DOHH2 (cell line): Measurements from ENCODE around the gene POLR3C.
A peak's percentile ranks its signal among the peaks of the same experiment; 100 is the strongest.

Source experiments
- H3F3A ChIP-seq: fragments of 200-600 bp; sonication (generic), shearing (Covaris generic); 2 replicates; pipeline ENCODE4 v1.6.0; 2016; ENCODE audit warnings: antibody characterized with exemption, mild to moderate bottlenecking; ENCODE audit not compliant: control insufficient read depth, insufficient read depth
- H3K27ac ChIP-seq: fragments of 200-600 bp; sonication (generic); 2 replicates; pipeline ENCODE4 v1.5.1; 2014; ENCODE audit warnings: low read depth, mild to moderate bottlenecking, low read length, moderate library complexity
- H3K27me3 ChIP-seq: fragments of 200-600 bp; sonication (generic); 2 replicates; pipeline ENCODE4 v1.6.1; 2014; ENCODE audit warnings: mild to moderate bottlenecking, low read length, mixed read lengths; ENCODE audit not compliant: control insufficient read depth
- H3K36me3 ChIP-seq: fragments of 200-600 bp; sonication (generic); 2 replicates; pipeline ENCODE4 v1.6.1; 2014; ENCODE audit warnings: mild to moderate bottlenecking, low read length, moderate library complexity, mixed read lengths; ENCODE audit not compliant: control insufficient read depth
- H3K4me1 ChIP-seq: fragments of 200-600 bp; sonication (generic); 2 replicates; pipeline ENCODE4 v1.6.1; 2014; ENCODE audit warnings: mild to moderate bottlenecking, low read length, mixed read lengths; ENCODE audit not compliant: control insufficient read depth
- H3K4me2 ChIP-seq: fragments of 200-600 bp; sonication (generic); 2 replicates; pipeline ENCODE4 v1.6.0; 2014; ENCODE audit warnings: mild to moderate bottlenecking, low read length, moderate library complexity
- H3K4me3 ChIP-seq: fragments of 200-600 bp; sonication (generic); 2 replicates; pipeline ENCODE4 v1.5.1; 2014; ENCODE audit warnings: mild to moderate bottlenecking, low read length, mixed read lengths
- H3K79me2 ChIP-seq: fragments of 200-600 bp; sonication (generic); 2 replicates; pipeline ENCODE4 v1.6.1; 2014; ENCODE audit warnings: mild to moderate bottlenecking, low read length, mixed read lengths; ENCODE audit not compliant: control insufficient read depth
- H3K9me2 ChIP-seq: fragments of 200-600 bp; sonication (generic); replicated peaks from 2 replicates; pipeline ENCODE4 v1.6.1; 2014; ENCODE audit warnings: mild to moderate bottlenecking, low read length, mixed read lengths; ENCODE audit not compliant: control insufficient read depth
- H3K9me3 ChIP-seq: fragments of 200-600 bp; sonication (generic); 2 replicates; pipeline ENCODE4 v1.6.1; 2014; ENCODE audit warnings: antibody characterized with exemption, low read length, mixed read lengths; ENCODE audit not compliant: control insufficient read depth, insufficient read depth
- H4K20me1 ChIP-seq: fragments of 200-600 bp; sonication (generic); 2 replicates; pipeline ENCODE4 v1.6.0; 2014; ENCODE audit warnings: low read depth, mild to moderate bottlenecking, antibody characterized with exemption, low read length, moderate library complexity; ENCODE audit not compliant: control insufficient read depth, insufficient read depth
- EZH2phosphoT487 ChIP-seq: fragments of 200-600 bp; sonication (generic); IDR thresholded peaks from 2 replicates; pipeline ENCODE4 v1.6.1; 2017; ENCODE audit warnings: borderline replicate concordance, mild to moderate bottlenecking, antibody characterized with exemption, low read length, moderate library complexity, mixed read lengths
- TF ChIP-seq, protein P1 (sequence below): fragments of 200-600 bp; sonication (generic); IDR thresholded peaks from one replicate; pipeline ENCODE4 v1.5.1; 2014; ENCODE audit warnings: antibody characterized with exemption, mild to moderate bottlenecking, low read depth, low read length; ENCODE audit not compliant: poor library complexity, severe bottlenecking

The POLR3C gene

DNA sequence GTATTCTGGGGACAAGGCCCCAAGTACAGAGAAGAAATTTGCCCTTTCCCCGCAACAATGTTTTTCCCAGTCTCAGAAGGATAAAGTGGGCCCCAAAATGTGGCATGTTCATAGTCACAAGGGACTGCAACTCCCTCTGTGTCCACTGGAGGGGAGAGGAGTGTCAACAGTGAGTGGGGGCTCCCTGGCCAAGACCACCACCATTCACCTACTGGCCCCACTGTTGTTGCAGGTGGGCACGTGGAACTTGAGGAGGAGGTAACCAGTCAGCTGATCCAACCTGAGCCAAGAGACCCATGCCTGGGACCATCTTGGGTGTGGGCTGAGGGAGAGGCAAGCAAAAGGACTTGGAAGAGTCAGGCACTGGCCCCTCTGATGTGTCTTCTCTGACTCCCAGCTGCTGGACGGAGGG is 22.2 kb downstream of the POLR3C start:
- Histone ChIP-seq H3K36me3 (peaks cover 39% of the 10 kb centered on the region), H3K27ac (peak overlapping the region; percentile 84)
- TF ChIP-seq, protein P1, sequence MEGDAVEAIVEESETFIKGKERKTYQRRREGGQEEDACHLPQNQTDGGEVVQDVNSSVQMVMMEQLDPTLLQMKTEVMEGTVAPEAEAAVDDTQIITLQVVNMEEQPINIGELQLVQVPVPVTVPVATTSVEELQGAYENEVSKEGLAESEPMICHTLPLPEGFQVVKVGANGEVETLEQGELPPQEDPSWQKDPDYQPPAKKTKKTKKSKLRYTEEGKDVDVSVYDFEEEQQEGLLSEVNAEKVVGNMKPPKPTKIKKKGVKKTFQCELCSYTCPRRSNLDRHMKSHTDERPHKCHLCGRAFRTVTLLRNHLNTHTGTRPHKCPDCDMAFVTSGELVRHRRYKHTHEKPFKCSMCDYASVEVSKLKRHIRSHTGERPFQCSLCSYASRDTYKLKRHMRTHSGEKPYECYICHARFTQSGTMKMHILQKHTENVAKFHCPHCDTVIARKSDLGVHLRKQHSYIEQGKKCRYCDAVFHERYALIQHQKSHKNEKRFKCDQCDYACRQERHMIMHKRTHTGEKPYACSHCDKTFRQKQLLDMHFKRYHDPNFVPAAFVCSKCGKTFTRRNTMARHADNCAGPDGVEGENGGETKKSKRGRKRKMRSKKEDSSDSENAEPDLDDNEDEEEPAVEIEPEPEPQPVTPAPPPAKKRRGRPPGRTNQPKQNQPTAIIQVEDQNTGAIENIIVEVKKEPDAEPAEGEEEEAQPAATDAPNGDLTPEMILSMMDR = peak; percentile 68
- no peak for TF ChIP-seq EZH2phosphoT487

DNA sequence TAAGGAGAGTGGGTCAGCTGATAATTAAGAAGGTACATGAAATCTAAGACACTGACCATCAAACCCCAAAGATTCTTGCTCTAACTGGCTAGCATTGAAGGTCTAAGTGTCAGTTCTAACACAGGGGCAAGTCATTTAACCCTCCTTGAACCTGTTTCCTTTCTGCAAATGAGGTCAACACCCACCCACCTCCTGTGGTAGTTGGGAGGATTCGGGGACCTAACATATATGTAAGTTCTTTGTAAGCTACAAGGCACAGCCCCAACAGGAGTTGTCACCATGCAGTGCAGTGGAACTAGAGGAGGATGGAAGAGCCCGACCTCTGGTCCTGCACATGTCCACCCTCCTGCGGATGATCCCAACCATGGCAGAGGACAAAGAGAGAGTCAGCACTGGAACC is 23.8 kb downstream of the POLR3C start:
- H3K27me3 ChIP-seq = no peaks in the 10 kb centered on the region
- peaks cover 23% of the 10 kb centered on the region for H3F3A ChIP-seq

More for the DNA sequence above, 22.2 kb downstream of the POLR3C start:
- H3K4me1 ChIP-seq = peaks cover 30% of the 10 kb centered on the region
- H3K27me3 ChIP-seq = no peaks in the 10 kb centered on the region
- no peaks in the 10 kb centered on the region for H3K79me2 ChIP-seq
- H3K9me2 ChIP-seq = no peaks in the 10 kb centered on the region
- no peaks in the 10 kb centered on the region for H4K20me1 ChIP-seq
- peaks cover 30% of the 10 kb centered on the region for H3F3A ChIP-seq
- peak overlapping the region; percentile 90 for H3K4me3 ChIP-seq
- H3K9me3 ChIP-seq = no peaks in the 10 kb centered on the region
- peak overlapping the region; percentile 100 for H3K4me2 ChIP-seq

DNA sequence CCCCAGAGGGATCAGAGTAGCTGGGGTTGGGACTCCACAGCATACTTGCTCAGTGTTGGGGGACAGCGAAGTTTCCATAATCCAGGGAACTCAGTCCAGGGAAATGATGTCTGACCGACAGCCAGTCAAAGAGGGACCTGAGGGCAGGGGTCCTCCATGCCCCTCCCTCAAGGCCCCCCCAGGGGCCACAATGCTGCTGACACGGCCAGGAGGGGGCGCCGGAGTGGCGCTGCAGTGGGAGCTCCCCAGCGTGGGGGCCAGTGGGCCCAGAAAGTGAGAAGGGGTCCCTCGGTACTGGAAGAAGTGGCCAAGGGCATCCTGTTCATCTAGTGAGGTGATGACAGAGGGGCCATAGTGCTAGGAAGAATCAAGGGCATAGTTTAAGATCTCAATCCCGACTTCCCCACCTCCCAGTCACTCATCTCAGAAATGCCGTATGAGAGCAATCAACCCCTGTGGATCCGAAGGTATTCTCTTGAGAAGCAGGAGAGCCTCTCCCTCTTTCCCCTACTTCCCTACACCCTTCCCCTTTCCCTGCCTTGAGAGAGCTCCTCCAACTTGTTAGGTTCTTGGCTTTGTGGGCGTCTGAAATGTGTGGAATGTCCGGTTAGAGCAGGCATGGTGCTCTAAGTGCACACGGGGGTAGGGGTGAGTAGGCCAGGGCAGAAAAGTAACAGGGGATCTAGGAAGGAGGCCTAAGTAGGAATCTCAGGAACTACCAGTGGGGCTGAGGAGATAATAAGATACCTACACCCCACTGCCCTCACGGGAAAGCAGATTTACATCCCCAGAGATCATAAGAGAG is 25.6 kb downstream of the POLR3C start:
- no peaks in the 10 kb centered on the region for H4K20me1 ChIP-seq

More for the DNA sequence above, 23.8 kb downstream of the POLR3C start:
- Histone ChIP-seq H3K4me3 (no peak overlapping the region), H3K9me3 (no peaks in the 10 kb centered on the region), H4K20me1 (no peaks in the 10 kb centered on the region), H3K79me2 (no peaks in the 10 kb centered on the region), H3K4me1 (peaks cover 30% of the 10 kb centered on the region), H3K36me3 (peaks cover 23% of the 10 kb centered on the region), H3K9me2 (no peaks in the 10 kb centered on the region), H3K4me2 (no peak overlapping the region), H3K27ac (no peak overlapping the region)
- no peak for TF ChIP-seq EZH2phosphoT487
- TF ChIP-seq, protein P1 = no peak

More for the DNA sequence above, 25.6 kb downstream of the POLR3C start:
- Histone ChIP-seq H3K4me2 (no peak overlapping the region), H3K27me3 (no peaks in the 10 kb centered on the region), H3K9me3 (no peaks in the 10 kb centered on the region), H3K9me2 (no peaks in the 10 kb centered on the region), H3K4me3 (no peak overlapping the region), H3K36me3 (peaks cover 13% of the 10 kb centered on the region), H3K79me2 (no peaks in the 10 kb centered on the region), H3K4me1 (peaks cover 21% of the 10 kb centered on the region), H3F3A (peaks cover 8% of the 10 kb centered on the region), H3K27ac (no peak overlapping the region)
- TF ChIP-seq EZH2phosphoT487 = no peak
- TF ChIP-seq, protein P1 = peak; percentile 85
